Skeletal muscle satellite cell (primary cell): ENCODE data around the gene AQP3.
"Not testable (repeated sequence)": the region's sequence is repeated elsewhere in the genome, so short reads cannot be mapped to it uniquely, and the experiment has no call there.

Source experiments
- H3K27me3 ChIP-seq: 2 replicates; pipeline ENCODE4 v1.7.0; 2013; ENCODE audit warnings: low read length; ENCODE audit not compliant: control insufficient read depth, insufficient read depth
- H3K36me3 ChIP-seq: 2 replicates; pipeline ENCODE4 v1.7.0; 2013; ENCODE audit warnings: mild to moderate bottlenecking, control low read depth, low read length; ENCODE audit not compliant: insufficient read depth
- H3K4me1 ChIP-seq: 2 replicates; pipeline ENCODE4 v1.7.0; 2013; ENCODE audit warnings: low read length; ENCODE audit not compliant: control insufficient read depth, insufficient read depth
- H3K4me2 ChIP-seq: 2 replicates; pipeline ENCODE4 v1.7.0; 2013; ENCODE audit warnings: mild to moderate bottlenecking, low read length
- H3K4me3 ChIP-seq: 2 replicates; pipeline ENCODE4 v1.7.0; 2013; ENCODE audit warnings: low read length
- H3K9ac ChIP-seq: 2 replicates; pipeline ENCODE4 v1.7.0; 2013; ENCODE audit warnings: mild to moderate bottlenecking, low read depth, low read length, moderate library complexity
- H3K9me3 ChIP-seq: replicated peaks from 2 replicates; pipeline ENCODE4 v1.7.0; 2013; ENCODE audit warnings: mild to moderate bottlenecking, control low read depth, low read length

The AQP3 gene

GRCh38 chr9:33424492-33424891 is 22.9 kb downstream of the AQP3 start:
- H3K4me3 ChIP-seq, H3K9me3 ChIP-seq, H3K4me2 ChIP-seq, H3K36me3 ChIP-seq, H3K9ac ChIP-seq, H3K4me1 ChIP-seq: not testable (repeated sequence)
- peaks cover 10% of the 10 kb centered on the region for H3K27me3 ChIP-seq

GRCh38 chr9:33424043-33424442 is 23.4 kb downstream of the AQP3 start:
- not testable (repeated sequence) for H3K9ac ChIP-seq, H3K9me3 ChIP-seq, H3K4me3 ChIP-seq, H3K4me2 ChIP-seq, H3K4me1 ChIP-seq, H3K36me3 ChIP-seq
- peaks cover 10% of the 10 kb centered on the region for H3K27me3 ChIP-seq

GRCh38 chr9:33419708-33420303 is 27.6 kb downstream of the AQP3 start:
- H3K9ac ChIP-seq = no peak overlapping the region
- H3K4me1 ChIP-seq = no peaks in the 10 kb centered on the region
- no peak overlapping the region for H3K4me2 ChIP-seq
- H3K36me3 ChIP-seq = no peaks in the 10 kb centered on the region
- H3K27me3 ChIP-seq = peaks cover 45% of the 10 kb centered on the region
- no peak overlapping the region for H3K4me3 ChIP-seq
- H3K9me3 ChIP-seq = no peaks in the 10 kb centered on the region

- H3K4me1 ChIP-seq = no peaks in the 10 kb centered on the region
- no peak overlapping the region for H3K4me3 ChIP-seq
- H3K27me3 ChIP-seq = peaks cover 56% of the 10 kb centered on the region
Measured at GRCh38 chr9:33418090-33418489, 29.3 kb downstream of the AQP3 start.

GRCh38 chr9:33416996-33417395 is 30.4 kb downstream of the AQP3 start:
- no peaks in the 10 kb centered on the region for H3K9me3 ChIP-seq
- no peak overlapping the region for H3K9ac ChIP-seq
- no peaks in the 10 kb centered on the region for H3K4me1 ChIP-seq
- peaks cover 56% of the 10 kb centered on the region for H3K27me3 ChIP-seq
- H3K4me2 ChIP-seq = no peak overlapping the region
- H3K36me3 ChIP-seq = no peaks in the 10 kb centered on the region
- H3K4me3 ChIP-seq = no peak overlapping the region

More at GRCh38 chr9:33418090-33418489, 29.3 kb downstream of the AQP3 start:
- H3K9ac ChIP-seq = no peak overlapping the region
- H3K36me3 ChIP-seq = no peaks in the 10 kb centered on the region
- H3K9me3 ChIP-seq = no peaks in the 10 kb centered on the region
- H3K4me2 ChIP-seq = no peak overlapping the region

- H3K9me3 ChIP-seq = no peaks in the 10 kb centered on the region
- no peaks in the 10 kb centered on the region for H3K4me1 ChIP-seq
- no peaks in the 10 kb centered on the region for H3K36me3 ChIP-seq
- no peak overlapping the region for H3K4me3 ChIP-seq
- H3K27me3 ChIP-seq = peaks cover 55% of the 10 kb centered on the region
- H3K4me2 ChIP-seq = no peak overlapping the region
- no peak overlapping the region for H3K9ac ChIP-seq
Measured at GRCh38 chr9:33415501-33416038, 31.8 kb downstream of the AQP3 start.

GRCh38 chr9:33414889-33415500 is 32.4 kb downstream of the AQP3 start:
- H3K36me3 ChIP-seq = no peaks in the 10 kb centered on the region
- H3K4me3 ChIP-seq = no peak overlapping the region
- H3K9ac ChIP-seq = no peak overlapping the region
- H3K4me1 ChIP-seq = no peaks in the 10 kb centered on the region
- H3K9me3 ChIP-seq = no peaks in the 10 kb centered on the region
- H3K27me3 ChIP-seq = peaks cover 49% of the 10 kb centered on the region
- H3K4me2 ChIP-seq = no peak overlapping the region

GRCh38 chr9:33414268-33414667 is 33.1 kb downstream of the AQP3 start:
- H3K36me3 ChIP-seq = no peaks in the 10 kb centered on the region
- H3K9ac ChIP-seq = no peak overlapping the region
- H3K27me3 ChIP-seq = peaks cover 46% of the 10 kb centered on the region
- H3K9me3 ChIP-seq = no peaks in the 10 kb centered on the region
- no peak overlapping the region for H3K4me3 ChIP-seq
- H3K4me2 ChIP-seq = no peak overlapping the region
- no peaks in the 10 kb centered on the region for H3K4me1 ChIP-seq

GRCh38 chr9:33408087-33408486 is 39.3 kb downstream of the AQP3 start:
- no peaks in the 10 kb centered on the region for H3K4me1 ChIP-seq
- H3K9me3 ChIP-seq = no peaks in the 10 kb centered on the region
- H3K4me2 ChIP-seq = no peak overlapping the region
- no peaks in the 10 kb centered on the region for H3K36me3 ChIP-seq
- H3K9ac ChIP-seq = no peak overlapping the region
- no peak overlapping the region for H3K4me3 ChIP-seq
- peaks cover 3% of the 10 kb centered on the region for H3K27me3 ChIP-seq

- Histone ChIP-seq H3K36me3 (no peaks in the 10 kb centered on the region), H3K4me1 (no peaks in the 10 kb centered on the region), H3K4me2 (no peak overlapping the region), H3K9me3 (no peaks in the 10 kb centered on the region), H3K27me3 (peaks cover 3% of the 10 kb centered on the region), H3K9ac (no peak overlapping the region), H3K4me3 (no peak overlapping the region)
Measured at GRCh38 chr9:33407061-33407460, 40.3 kb downstream of the AQP3 start.

GRCh38 chr9:33404788-33405362 is 42.5 kb downstream of the AQP3 start:
- no peaks in the 10 kb centered on the region for H3K4me1 ChIP-seq
- H3K4me2 ChIP-seq = no peak overlapping the region
- no peaks in the 10 kb centered on the region for H3K9me3 ChIP-seq
- peaks cover 3% of the 10 kb centered on the region for H3K27me3 ChIP-seq
- no peak overlapping the region for H3K4me3 ChIP-seq
- no peak overlapping the region for H3K9ac ChIP-seq
- H3K36me3 ChIP-seq = no peaks in the 10 kb centered on the region
